ENCODE measurements around the gene TEAD2.

Gene TEAD2

DNA sequence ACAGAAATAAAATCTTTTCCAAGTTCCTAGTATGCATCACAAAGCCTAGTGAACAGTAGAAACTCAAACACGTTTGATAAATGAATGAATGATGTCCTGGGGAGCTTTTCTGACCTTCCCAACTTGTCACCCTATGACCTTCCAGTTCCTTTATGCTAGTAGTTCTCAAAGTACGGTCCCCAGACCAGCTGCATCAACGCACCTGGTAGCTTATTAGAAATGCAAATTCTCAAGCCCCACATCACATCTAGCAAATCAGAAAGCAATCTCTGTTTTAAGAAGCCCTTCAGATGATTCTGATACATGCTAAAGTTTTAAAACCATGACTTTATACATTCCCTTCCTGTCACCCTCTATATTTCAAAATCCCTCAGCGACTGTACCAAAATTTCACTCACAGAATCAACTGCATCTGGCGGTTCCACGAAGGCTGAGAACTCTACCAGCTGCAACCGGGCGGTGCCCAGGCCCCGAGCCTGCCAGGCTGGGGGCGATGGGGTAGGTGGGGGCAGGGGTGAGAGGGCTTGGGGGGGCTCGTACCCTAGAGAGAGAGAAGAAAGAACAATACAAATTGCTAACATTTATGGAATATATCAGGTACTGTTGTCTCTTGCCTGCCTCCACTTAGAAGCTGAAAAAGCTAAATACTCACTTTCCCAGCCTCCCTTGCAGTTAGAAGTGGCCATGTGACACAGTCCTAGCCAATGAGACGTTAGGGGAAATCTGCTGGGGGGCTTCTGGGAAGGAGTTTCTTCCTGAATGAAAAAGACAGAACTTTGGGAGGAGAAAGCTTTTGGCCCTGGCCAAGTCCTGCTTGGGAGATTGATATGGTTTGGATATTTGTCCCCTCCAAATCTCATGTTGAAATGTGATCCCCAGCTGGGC is 13.7 kb downstream of the TEAD2 start:
- DNase-seq (ENCODE audit: low read depth in 2 of 2): no peak

DNA sequence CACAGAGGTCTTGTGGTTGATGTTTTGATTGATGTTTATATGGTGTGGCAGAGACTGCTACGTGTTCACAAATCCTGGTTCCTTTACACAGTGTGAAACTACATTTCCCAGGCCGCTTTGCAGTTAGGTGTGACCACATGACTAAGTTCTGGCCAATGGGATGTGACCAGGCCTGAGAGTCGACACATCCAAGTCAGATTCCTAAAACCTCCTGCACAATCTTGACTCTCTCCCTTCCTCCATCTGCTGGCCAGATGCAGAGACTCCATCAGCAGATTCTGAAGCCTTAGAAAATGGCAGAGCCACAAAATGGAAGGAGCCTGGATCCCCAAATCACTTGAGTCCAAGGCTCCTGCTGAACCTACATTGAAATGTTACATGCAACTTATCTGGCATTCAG is 14.4 kb downstream of the TEAD2 start:
- DNase-seq (ENCODE audit: low read depth in 2 of 2): no peak

DNA sequence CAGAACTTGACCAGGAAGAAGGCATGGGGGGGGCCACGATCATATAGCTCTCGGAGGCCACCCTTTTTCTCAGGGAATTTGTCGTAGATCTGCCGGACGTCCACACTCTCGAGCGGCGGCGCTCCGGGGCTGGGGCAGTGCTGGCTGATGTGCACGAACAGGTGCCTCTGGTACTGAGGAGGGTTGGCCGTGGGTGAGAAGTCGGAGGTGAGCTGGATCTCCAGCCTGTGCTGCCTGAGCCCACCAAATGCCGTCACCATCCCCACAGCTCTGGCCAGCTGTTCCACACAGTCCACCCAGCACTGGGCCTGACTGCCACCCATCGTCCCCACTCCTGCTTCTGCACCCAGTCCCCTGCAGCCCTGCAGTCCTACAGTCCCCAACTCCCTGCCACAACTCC is 15.0 kb downstream of the TEAD2 start:
- DNase-seq (ENCODE audit: low read depth in 2 of 2): no peak

DNA sequence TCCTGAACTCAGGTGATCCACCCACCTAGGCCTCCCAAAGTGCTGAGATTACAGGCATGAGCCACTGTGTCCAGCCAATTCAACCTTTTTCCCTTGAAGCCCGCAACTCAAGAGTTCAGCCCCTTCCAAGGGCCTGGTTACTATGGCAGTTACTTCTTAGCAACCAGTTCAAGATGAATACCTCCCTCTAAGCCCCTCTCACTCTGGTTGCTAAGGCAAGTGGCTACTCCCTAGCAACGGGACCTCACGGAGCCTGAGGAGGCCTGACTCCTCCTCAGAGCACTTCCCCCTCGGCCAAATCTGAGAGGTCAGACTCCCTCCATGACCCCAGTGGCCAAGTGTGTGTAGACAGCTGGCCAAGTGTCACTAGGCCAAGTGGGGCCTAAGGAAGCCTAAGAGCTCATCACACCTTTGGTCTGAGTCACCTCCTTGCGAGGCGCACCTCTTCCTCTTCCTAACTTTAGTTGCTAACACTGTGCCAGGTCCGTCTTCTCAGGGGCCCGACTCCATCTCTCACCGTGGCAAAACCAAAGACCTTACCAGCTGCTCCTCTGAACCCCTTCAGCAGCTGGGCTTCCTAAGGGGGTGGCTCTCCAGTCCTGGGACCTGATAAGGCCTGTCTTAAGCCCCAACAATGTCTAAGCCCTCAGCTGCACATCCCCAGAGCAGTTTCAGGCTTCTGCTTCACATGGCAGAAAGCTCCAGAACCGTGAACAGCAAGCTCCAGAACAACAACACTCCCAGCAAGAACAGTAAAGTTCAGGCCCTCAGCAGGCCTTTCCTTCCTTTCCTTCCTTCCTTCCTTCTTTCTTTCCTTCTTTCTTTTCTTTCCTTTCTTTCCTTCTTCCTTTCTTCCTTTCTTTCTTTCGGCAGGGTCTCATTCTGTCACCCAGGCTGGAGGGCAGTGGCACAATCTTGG is 17.5 kb downstream of the TEAD2 start:
- DNase-seq (ENCODE audit: low read depth in 2 of 2): no peak

DNA sequence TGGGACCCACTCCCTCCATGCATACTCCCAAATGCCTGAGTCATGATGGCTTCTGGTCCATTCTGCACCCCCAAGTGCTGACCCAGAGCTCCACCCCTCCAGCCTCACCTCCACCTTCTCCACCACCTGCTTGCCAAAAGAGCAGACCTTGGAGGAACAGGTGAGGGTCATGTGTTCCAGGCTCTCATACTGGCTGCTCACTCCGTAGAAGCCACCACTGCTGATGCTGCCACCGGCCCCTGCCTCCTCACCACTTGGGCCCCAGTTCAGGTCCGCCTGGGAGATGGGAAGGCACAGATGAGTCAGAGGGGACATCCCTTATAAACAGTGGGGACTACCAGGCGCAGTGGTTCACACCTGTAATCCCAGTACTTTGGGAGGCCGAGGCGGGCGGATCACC is 19.1 kb downstream of the TEAD2 start:
- no peak for DNase-seq (ENCODE audit: low read depth in 2 of 2)

DNA sequence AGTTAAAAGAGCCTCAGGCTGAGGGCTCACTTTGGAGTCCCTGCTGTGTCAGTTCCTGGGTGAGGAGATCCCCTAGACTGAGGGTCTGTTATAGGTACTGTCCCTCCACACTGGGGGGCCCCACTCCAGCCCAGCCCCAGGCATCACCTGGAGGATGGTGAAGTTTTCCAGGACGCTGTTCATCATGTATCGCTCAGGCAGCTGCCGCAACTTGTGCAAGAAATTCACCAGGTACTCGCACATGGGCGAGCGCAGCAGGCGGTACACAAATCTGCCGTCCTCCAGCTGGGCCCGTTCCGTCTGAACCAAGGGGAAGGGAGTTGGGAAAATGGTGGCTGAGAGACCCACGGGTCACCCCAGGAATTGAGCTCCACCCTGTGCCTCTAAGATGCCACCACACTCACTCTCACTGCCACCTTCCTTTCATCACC is 19.9 kb downstream of the TEAD2 start:
- no peak for DNase-seq (ENCODE audit: low read depth in 2 of 2)

DNA sequence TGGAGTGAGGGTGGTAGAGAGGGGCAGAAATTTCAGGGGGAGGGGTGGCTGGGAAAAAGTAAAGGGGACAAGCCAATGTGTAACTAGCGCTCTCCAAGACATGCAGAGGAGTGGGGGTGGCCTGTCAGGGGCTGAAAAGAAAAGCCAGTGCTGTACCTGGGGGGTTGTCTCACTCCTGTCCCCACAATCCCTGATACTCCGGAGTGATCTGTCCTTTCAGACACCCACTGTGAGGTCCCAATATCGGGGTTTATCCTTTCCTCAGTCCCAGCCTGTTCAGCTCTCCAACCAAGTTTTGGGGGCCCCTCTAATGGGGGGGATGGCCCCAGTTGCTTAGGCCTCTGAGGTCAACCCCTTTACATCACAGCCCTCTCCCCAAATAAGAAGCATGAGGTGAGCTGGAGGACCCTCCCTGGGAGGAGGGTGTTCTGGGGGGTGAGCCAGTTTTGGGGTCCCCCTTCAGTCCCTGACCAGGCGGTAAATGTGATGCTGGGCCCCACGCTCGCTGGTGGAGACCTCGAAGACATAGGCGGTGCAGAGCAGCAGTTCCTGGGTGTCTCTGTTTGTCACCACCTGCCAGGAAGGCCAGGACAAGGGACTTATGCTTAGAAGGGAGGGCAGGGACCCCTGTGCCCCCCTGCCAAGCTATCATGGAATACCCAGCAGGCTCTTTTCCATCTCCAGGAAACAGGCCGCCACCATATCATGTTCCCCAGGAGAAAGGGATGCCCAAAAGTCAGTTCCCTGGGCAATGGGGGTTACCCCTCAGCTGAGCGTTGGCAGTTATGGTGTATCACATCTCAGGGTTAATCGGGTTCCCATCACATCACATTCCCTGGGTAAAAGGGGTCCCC is 21.1 kb downstream of the TEAD2 start:
- no peak for DNase-seq (ENCODE audit: low read depth in 2 of 2)

DNA sequence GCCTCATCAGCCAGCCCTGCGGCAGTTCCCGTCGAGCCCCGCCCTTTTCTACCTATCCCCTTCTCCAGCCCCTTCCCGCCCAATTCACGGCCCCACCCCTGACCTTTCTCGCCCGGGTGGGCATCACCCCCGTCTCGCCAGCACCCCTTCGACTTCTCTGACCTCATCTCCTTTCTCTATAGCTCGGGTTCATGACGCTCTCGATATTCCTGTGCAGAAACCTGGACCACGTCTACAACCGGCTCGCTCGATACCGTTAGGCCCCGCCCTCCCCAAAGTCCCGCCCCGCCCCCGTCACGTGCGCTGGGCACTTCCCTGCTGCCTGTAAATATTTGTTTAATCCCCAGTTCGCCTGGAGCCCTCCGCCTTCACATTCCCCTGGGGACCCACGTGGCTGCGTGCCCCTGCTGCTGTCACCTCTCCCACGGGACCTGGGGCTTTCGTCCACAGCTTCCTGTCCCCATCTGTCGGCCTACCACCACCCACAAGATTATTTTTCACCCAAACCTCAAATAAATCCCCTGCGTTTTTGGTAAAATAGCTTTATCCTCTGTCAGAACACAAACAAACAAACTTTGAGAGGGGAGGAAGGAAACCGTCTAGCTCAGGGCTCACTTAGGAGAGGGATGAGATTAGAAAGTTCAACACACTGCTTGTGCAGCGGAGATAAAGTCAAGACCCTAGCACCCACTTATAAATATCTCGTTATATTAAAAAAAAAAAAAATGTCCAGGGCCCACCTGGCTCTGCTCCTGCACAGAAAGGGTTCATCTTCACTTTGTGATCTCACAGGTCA is 21.9 kb downstream of the TEAD2 start:
- no peak for DNase-seq (ENCODE audit: low read depth in 2 of 2)

DNA sequence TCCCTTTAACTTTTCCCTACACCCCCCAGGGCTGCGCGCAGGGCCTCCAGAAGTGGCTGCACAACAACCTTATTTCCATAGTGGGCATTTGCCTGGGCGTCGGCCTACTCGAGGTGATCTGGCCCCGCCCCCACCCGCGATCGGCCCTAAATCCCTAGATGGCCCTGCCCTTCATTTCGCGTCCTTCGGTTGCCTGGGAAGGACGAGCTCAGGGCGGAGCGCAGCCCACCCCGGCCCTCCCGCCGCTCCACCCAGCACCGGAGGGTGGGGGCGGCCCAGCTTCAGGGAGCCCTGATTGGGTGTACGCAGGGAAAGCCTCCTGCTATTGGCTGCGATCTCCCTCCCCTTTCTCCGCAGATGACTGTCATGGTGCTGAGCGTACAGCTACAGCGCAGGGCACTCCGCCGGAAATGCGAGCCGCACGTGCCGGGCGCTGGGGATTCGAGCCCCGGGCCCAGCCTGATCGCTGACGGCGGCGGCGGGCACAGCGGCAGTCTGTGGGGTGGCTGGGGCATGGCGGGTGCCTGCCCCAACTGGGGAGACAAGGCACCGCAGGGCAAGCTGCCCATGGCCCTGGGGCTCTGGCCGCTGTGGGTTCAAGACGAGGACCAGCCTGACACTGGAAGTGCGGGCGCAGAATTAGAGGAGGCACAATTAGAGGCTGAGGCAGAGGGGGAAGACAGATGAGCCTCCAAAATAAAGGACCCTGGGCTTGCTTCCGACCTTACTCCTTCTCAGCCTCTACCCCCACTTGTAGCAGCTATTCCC is 22.7 kb downstream of the TEAD2 start:
- no peak for DNase-seq (ENCODE audit: low read depth in 2 of 2)

DNA sequence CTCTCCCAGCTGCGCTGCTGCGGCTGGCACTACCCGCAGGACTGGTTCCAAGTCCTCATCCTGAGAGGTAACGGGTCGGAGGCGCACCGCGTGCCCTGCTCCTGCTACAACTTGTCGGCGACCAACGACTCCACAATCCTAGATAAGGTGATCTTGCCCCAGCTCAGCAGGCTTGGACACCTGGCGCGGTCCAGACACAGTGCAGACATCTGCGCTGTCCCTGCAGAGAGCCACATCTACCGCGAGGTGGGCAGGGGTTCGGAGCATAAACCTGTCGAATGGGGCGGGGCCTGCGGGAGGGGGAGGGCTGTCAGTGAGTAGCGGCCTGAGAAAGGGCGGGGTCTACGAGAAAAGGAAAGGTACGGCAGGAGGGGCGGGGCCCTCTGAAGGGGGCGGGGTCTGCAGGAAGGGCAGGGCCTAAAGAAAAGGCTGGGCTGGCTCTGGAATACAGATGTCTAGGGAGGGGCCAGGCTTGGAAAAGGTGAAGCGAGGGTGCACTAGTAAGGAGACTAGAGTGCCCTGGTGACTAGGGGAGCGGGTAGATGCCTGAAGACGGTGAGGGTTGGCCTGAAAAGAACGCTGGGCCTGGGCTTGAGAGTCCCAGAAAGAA is 23.4 kb downstream of the TEAD2 start:
- DNase-seq (ENCODE audit: low read depth in 2 of 2): no peak

DNA sequence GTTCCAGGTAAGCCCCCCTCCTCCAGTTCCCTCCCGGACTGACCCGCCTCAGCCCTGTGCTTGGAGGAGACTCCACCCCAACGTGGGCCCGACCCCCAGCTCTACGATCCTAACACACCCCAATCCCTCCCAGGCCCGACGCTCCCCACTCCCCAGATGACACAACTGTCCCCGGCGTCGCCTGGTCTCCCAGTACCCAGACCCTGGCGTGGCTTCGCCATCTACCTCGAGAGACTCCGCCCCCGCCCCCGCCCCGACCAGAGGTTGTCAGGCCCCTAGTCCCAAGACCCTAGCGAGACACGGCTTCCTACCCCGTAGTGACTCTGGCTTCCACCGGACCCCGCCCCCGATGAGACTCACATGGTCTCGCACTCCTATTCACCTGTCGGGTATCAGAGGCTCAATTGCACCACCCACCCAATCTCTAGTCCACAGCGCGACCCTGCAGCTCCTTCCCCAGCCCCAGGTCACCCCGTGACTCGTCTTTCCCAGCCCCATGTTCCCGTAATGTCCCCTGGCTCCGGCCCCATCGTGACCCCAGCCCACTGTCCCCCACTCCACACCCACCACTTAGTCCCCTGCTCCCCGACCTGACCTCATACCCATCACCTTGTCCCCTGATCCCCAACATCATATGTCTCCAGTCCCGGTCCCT is 24.1 kb downstream of the TEAD2 start:
- DNase-seq (ENCODE audit: low read depth in 2 of 2): no peak

DNA sequence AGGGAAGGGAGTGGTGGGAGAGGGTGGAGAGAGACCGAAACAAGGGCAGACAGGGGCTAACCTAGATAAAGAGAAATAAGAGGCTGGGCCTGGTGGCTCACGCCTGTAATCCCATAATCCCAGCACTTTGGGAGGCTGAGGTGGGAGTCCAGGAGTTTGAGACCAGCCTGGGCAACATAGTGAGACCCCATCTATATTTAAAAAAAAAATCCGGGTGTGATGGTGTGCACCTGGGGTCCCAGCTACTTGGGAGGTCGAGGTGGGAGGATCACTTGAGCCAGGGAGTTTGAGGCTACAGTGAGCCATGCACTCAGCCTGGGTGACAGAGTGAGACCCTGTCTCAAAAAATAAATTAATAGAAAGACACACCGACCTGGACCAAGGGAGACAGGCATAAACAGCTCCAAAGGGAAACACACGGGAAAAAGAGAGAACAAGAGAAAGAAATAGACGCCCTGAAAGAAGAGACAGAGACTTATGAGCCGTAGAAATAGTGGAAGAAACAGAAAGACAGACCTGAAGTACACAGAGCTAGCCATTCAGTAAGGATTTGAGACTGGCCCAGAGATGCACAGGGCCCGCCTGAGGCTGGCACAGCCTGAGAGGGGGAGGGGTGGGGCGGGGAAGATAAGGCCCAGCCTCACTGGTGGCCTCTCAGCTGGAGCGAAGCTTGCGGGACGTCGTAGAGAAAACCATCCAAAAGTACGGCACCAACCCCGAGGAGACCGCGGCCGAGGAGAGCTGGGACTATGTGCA is 24.8 kb downstream of the TEAD2 start:
- no peak for DNase-seq (ENCODE audit: low read depth in 2 of 2)

DNA sequence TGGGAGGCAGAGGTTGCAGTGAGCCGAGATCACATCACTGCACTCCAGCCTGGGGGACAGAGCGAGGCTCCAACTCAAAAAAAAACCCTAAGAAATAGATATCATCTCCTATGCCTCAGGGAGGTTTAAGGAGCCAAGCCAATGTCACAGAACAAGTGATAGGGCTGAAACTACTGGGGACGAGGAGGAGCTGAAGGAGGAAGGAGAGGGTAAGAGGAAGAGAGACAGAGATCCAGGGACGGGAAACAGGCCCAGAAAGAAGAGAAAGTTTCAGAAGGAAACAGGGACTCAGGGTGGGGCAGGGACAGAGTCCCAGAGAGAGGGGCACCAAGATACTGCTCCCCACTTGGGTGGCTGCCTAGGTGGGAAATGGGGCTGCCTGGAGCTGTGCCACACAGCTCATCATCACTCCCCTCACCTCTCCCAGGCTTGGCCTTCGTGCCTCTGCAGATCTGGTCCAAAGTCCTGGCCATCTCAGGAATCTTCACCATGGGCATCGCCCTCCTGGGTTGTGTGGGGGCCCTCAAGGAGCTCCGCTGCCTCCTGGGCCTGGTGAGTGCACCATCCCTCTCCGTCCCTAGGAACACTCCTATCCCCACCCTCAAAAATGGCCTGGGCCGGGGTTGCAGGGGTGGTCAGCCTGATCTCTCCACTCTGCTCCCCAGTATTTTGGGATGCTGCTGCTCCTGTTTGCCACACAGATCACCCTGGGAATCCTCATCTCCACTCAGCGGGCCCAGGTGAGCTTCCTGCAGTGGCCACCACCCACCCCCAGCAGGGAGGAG is 25.5 kb downstream of the TEAD2 start:
- DNase-seq (ENCODE audit: low read depth in 2 of 2): no peak

DNA sequence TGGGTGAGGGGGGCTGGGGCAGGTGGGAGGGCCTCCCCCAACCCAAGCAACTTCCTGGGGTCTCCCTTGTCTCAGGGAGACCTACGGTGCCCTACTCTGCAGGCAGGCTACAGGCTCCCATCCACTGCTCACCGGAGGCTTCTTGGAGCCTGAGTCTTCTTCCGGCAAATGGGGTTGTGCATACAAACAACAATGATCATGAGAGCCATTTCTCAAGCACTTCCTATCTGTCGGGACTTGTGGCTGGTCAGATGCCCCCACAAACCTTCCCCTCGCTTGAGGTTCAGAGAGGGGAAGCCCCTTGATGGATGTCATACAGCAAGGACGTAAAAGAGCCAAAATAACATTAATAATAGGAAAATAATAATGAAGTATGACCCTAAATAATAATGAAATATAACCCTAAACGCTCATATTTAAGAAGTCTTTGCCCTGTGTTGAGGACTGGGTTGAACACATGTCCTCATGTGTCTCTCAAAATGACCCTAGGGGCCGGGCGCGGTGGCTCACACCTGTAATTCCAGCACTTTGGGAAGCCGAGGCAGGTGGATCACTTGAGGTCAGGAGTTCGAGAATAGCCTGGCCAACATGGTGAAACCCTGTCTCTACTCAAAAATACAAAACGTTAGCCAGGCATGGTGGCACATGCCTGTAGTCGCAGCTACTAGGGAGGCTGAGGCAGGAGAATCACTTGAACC is 26.3 kb downstream of the TEAD2 start:
- DNase-seq (ENCODE audit: low read depth in 2 of 2): no peak

DNA sequence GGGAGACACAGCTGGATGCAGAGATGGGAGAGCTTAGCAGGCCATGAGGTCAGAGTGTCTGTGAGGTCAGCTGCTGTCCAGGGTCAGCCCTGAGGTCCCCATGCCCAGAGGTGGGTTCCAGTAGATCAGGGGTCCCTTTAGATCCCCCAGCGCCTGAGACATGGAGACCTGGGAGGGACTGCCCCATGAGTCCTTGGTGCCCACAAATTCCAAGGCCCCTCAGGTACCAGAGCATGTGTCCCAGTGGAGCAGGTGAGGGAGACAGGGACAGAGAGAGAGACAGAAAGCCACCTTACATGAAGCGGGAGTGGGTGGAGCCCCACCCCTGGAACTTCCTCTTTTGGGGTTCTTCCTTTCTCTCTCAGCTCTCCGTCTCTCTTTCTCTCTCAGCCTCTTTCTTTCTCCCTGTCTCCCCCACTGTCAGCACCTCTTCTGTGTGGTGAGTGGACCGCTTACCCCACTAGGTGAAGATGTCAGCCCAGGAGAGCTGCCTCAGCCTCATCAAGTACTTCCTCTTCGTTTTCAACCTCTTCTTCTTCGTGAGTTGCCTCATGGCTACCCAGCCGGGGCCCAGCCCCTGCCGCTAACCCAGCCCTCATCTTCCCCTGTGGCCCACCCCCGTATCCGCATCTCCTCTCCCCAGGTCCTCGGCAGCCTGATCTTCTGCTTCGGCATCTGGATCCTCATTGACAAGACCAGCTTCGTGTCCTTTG is 27.0 kb downstream of the TEAD2 start, which contains the start of gene CD37:
Gene CD37 (plus strand): TSS at position 336 of the 713 bp plus-strand sequence. CDS start 135 bp downstream, at position 471.
- peak; percentile 28 to 37 for DNase-seq (ENCODE audit: low read depth in 2 of 2)

DNA sequence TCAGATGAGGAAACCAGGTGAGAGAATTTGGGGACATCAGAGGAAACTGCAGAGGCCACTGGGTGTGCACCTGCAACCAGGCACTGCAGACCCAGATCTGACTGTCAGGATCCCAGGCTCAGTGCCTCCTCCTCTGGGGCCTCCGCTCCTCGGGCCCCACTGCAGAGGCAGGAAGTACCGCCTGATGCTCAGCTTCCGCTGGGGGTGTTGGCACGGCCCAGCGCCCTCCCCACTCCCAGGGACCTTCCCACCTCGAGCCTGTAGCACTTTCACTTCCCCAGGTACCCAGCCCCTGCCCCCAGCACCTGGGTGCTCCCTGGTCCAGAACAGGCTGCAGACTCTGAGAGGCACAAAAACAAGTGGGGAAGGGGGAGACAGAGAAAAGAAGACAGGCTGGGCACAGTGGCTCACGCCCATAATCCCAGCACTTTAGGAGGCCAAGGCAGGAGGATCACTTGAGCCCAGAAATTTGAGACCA is 28.4 kb downstream of the TEAD2 start:
- peak; percentile 39 to 48 for DNase-seq (ENCODE audit: low read depth in 2 of 2)

All from activated CD4-positive, alpha-beta T cell treated with anti-CD3 and anti-CD28 coated beads for 24 hours (primary cell).